ENCODE data around the gene CXorf58. TPM values are rescaled to one million over a fixed set of nuclear protein-coding genes. Genes with fewer than 3 reads are reported as not detected.
"Not testable (repeated sequence)": the region's sequence is repeated elsewhere in the genome, so short reads cannot be mapped to it uniquely, and the experiment has no call there.

The CXorf58 gene, protein sequence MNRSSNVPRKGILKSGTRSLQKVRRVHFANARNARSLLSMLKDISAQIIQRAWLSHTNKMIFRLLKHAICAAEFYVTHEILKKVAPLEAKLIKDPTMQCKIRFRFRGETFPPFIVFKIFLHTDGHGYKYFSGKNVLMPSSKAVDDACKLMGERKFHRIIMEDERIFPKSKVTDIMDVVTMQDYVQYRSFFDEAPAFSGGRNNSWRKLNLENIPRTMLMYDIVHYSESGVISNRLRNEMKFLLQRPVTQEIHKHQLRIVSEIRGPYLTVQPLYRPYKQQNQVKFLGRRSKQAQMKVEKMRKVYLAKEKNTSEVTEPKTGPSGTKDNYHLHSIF
- total RNA-seq (2014; rRNA removed; shearing (Covaris generic)): not detected in 2 replicates

DNA sequence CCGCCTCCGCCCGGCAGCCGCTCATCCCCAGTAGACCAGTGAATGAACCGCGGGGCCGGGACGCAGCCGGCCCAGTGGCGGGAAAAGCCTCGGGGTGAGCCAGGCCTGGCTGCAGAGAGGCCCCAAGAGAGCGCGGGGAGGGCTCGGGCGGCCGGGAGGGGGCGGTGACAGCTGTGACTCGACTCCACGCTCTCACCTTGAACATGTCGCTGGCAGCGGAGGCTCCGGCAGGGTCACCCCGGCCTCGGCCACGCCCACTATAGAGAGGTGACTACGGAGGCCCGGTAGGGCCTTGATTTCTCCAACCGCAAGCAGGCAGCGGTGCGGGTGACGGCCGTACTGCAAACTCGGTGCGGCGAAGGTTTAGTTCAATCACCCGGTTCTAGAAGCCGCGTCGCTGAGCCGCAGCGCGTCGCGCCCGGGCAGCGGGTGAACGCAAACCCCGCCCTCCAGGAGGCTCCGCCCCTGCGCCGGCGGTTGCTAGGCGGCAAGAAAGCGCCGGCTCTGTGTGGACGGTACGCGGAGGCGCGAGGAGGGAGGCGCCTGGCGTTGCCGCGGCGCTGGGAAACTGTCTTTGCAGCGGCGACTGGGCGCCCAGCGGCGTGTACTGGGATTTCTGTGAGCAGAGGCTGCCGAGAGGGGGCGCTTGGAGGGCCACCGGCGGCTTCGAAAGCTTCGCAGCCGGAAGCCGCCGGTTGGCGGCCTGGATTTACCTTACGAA lies at the start of gene CXorf58, which contains the start of gene APOO:
Gene CXorf58, plus strand, starts transcription at position 509 of the 721 bp plus-strand sequence. CDS start 2,297 bp downstream, outside the sequence.
Gene APOO, minus strand, starts transcription at position 441 of the 721 bp plus-strand sequence. Its CDS starts 236 bp downstream, at position 205.
- DNase-seq (ENCODE audit: low read depth): peak; percentile 92

DNA sequence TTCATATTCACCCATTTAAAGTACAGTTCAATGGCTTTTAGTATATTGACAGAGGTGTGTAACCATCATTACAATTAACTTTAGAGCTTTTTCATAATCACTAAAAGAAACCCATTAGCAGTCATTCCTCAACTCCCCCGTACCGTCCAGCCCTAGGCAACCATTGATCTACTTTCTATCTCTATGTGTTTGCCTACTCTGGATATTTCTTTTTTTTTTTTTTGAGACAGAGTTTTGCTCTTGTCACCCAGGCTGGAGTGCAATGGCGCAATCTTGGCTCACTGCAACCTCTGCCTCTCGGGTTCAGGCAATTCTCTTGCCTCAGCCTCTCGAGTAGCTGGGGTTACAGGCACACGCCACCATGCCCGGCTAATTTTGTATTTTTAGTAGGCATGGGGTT lies 48.6 kb upstream of the CXorf58 start:
- DNase-seq (ENCODE audit: low read depth): not testable (repeated sequence)

DNA sequence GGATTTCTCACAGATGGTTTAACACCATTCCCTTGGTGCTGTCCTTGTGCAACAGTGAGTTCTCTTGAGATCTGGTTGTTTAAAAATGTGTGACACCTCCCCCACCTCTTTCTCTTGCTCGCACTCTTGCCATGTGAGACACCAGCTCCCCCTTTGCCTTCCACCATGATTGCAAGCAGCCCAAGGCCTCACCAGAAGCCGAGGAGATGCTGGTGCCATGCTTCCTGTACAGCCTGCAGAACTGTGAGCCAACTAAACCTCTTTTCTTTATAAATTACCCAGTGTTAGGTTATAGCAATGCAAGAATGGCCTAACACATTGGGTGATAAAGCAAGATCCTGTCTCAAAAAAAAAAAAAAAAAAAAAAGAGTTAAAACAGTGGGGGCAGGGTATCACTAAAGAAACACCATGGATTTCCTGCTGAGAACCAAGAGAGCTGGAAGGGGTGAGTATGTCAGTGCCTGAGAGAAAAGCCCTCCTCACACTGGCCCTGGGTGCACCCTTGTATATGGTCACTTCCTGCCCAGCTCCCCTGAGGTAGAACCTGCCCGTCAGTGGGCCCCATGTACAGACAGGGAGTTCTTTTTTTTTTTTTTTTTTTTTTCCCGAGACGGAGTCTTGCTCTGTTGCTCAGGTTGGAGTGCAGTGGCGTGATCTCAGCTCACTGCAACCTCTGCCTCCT lies 46.5 kb upstream of the CXorf58 start:
- DNase-seq (ENCODE audit: low read depth): no peak

DNA sequence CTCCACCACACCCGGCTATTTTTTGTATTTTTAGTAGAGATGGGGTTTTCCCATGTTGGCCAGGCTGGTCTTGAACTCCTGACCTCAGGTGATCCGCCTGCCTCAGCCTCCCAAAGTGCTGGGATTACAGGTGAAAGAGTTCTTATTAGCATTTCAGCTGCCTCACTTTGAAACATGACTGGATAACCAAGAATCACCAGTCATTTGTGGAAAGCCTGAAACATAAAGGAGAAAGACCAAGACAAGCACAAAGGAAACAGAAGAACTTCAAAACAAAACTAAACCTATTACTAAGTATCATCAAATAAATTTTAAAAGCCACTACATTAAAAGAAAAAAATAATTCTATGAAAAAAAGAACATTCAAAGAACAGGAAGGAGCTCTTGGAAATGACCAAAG lies 45.9 kb upstream of the CXorf58 start:
- not testable (repeated sequence) for DNase-seq (ENCODE audit: low read depth)

DNA sequence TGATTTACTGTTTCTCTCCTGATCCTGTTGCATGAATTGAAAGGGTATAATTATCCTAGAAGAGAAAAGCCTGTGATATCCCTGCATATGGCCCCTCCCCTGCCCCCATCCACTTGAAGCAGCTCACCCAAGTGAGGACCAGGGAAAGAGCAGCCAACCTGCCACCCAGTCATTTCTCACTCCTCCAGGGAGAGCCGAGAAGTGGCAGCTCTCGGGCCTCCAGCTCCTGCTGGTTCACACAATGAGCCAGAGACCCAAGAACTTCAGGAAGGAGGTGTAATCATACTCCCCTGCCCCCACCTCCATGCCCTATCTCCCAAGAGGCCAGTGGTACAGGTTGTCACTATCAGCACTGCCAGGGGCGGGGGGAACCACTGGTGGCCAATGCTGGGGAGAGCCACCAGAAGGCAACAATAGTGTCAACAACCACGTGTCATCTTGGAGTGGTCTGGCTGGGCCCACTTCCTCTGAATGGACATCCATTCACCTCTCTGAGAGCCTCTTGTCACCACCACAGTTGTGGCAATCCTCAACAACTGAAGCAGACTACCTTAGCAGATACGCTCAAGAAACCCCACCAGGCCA lies 43.0 kb upstream of the CXorf58 start:
- DNase-seq (ENCODE audit: low read depth): no peak

DNA sequence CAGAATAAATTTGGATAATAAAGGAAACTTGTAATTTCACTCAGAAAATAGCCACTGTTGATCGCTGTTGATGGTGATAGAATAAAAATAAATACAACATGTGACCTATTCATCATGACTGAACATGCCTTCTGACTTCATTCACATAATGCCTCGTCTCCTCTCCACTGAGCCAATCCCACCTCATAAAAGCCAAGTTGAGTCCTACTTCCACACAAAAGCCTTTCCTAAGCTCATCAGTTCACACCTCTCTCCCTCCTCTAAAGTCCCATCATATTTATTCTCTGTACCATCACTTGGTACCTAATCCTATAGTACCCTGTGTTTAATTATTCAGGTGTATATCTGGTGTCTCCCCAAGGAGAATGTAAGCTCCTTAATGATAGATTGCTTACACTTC lies 37.8 kb upstream of the CXorf58 start:
- DNase-seq (ENCODE audit: low read depth): no peak

DNA sequence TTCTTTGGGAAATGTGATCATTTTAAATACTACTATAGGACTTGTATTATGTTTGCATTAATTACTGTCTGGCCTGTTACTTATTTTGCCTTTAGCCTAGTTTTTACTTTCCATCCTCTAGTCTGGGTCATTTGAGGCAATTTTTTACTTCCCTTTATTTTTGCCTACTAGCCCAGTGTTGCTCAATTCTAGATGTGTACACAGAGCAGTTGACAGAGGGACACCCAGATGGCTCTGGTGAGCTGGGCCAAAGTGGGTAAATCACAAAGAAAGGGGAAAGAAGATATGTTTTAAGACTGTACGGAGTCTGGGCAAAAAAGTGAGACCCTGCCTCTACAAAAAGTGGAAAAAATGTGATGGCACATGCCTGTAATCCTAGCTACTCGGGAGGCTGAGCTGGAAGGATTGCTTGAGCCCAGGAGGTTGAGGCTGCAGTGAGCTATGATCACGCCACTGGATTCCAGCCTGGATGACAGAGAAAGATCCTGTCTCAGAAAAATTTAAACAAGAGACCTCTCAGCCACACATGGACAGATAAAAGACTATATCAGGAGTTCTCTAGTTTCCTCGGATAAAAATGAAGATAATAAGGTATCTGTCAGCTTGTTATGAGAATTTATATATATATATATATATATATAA lies 35.8 kb upstream of the CXorf58 start:
- DNase-seq (ENCODE audit: low read depth): no peak

DNA sequence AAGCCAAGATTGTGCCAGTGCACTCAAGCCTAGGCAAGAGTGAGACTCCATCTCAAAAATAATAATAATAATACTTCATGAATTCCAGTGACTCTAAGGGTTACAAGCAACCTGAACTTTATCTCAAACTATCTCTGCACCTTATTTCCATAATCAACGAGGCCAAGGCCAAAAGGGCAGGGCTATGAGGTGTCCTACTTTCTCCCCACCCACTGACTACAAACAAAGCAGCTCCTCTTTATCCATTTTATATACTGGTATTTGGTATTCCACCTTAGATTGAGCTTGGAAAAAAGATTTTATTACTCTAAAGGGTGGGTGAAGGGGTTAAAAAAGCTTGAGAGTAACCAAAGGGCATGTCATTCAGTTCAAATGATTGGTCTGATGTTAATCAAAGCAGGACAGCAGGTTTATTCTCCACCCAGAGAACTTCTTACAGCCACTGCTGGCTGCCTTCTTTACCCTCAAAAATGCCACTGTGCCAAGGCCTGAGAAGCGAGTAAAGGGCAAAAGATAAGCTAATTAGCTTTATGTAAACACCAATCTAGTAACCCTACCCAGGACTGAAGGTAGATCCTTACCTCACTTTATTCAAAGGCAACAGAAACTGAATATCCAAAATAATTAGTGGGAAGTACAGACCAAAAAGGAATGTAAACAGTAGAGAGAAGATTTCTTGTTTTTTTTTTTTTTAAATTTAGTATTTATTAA lies 28.3 kb upstream of the CXorf58 start:
- DNase-seq (ENCODE audit: low read depth): no peak

DNA sequence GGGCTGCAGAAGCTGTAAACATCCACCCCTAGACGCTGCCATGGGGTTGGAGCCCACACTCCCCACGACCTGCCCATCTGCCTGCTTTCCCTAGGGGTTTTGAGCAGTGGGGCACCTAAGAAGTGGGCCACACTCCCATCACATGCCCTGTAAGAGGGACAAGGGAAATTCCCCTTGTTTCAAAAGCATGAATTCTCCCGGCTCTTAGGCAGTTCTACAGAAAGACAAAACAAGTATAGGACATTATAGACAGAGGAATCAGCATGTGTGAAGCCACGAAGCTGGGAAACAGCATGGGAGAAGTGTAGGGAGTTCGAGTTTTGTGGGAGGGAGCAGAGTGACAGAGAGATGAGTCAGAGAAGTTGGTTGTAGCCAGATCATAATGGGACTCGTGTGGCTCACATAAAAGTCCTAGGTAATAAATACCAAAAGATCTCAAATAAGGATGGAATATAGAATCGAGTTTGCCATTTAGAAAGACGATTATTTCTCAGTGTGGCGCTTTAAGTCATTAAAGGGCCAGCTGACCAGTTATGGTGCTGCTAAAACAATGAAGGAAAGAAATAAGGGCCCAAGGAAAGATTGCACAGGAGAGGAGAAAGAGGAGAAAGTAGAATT lies 24.0 kb upstream of the CXorf58 start:
- DNase-seq (ENCODE audit: low read depth): peak; percentile 87

DNA sequence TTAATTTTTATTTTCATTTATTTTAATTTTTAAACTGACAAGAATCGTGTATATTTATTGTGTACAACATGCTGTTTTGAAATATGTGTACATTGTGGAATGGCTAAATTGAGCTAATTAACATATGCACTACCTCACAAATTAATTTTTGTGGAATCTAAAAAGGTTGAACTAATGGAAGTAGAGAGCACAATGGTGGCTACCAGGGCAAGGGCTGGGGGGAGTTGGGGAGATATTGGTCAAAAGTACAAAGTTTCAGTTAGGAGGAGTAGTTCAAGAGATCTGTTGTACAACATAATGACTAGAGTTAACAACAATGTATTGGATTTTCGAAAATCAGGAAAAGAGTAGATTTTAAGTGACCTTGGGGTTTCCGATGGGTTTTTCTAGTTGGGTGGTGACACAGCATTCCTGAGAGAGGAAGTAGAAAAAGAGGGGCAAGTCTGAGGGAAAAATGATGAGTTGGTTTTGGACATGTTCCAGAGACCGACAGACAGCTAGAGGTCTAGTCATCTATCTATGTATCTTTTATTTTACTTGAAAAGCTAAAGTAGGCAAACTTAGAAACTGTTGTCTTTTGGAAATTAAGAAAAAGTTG lies 23.3 kb upstream of the CXorf58 start:
- DNase-seq (ENCODE audit: low read depth): peak; percentile 83

DNA sequence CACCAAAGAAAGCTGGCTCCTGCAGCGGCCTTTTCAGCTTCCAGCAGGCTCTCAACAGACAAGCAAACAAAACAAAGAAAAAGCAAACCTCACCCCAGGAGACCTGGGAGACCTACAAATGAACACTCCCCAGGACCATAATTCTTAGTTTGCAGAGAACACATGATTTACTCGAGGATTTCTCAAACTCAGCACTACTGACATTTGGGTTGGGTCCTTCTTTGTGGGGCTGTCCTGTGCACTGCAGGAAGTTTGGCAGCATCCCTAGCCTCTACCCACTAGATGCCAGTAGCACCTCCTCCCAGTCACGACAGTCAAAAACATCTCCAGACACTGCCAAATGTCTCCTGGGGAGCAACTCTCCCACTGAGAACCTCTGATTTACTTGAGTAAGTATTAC lies 22.0 kb upstream of the CXorf58 start:
- no peak for DNase-seq (ENCODE audit: low read depth)

DNA sequence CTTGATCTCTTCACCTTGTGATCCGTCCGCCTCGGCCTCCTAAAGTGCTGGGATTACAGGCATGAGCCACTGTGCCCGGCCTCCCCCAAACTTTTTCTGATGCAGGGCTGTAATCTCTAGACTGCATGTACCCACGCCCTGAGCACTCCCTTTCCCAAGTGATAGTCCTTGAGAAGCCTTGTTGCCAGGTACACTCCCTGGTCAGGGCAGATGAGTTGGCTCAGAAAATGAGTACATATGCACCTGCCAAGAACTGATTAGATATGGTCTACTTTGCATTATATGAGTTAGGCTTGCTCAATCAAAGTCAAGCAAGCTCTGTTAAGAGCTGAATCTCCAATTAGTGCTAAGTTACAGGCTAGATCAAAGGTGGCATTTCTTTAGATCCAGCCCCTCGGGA lies 20.4 kb upstream of the CXorf58 start:
- no peak for DNase-seq (ENCODE audit: low read depth)

DNA sequence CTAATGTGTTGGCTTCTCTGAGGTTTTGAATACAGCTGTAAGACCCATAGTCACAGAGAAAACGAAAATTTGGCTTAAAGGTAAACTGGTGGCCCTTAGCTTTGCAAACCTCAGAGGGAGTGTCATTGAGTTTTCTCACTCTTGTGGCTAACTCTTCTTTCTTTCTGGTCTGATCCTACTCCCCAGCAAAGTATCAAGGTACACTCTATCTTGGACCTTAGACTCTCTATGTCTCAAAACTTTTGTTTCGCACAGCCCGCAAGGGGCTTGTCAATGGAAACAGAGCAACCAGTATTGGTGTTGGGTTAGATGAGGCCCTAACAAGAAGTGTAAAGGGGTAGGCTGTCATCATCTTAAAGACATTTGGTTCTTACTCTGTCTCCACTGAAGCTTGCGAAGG lies 19.9 kb upstream of the CXorf58 start:
- DNase-seq (ENCODE audit: low read depth): no peak

DNA sequence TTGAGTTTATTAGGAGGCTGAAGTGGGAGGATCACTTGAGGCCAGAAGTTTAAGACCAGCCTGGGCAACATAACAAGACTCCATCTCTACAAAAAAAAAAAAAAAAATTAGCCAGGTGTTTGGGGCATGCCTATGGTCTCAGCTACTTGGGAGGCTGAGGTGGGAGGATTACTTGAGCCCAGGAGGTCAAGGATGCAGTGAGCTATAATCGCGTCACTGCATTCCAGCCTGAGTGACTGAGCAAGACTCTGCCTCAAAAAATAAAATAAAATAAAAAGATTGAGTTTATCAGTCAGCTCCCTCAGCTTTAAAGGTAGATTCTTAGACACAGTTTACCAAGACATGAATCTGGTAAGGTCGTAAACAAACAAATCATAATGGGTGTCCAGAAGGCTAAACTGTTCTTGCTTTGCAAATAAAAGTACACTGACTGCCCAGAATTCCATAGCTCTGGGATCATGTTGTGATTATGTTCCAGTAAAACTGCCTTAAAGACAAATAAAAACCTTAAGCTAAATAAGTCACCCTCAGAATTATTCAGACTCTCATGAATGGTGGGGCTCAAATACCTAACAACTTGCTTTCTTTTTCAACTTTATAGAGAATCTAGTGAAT lies 18.8 kb upstream of the CXorf58 start:
- no peak for DNase-seq (ENCODE audit: low read depth)

DNA sequence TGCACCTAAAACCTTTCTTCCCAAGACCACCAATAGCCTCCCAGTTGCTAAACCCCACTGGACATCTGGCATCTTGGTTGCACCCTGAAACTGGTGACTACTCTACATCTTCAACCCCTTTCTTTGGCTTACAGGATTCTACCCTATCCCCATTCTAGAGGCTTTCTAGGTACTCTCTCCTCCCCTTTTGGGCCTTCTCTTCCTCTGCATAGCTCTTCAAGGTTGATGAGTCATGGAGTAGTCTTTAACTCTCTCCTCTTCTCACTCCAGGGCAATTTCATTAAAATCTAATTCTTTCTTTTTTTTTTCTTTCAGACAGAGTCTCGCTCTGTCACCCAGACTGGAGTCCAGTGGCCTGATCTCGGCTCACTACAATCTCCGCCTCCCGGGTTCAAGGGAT lies 16.9 kb upstream of the CXorf58 start:
- DNase-seq (ENCODE audit: low read depth): no peak

DNA sequence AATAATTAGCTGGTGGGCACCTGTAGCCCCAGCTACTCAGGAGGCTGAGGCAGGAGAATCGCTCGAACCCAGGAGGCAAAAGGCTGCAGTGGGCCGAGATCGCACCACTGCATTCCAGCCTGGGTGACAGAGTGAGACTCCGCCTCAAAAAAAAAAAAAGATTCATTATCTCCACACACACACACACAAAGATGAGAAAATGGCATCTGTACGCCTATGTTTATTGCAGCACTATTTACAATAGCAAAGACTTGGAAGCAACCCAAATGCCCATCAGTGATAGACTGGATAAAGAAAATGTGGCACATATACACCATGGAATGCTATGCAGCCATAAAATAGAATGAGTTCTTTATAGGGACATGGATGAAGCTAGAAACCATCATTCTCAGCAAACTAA lies 12.8 kb upstream of the CXorf58 start:
- not testable (repeated sequence) for DNase-seq (ENCODE audit: low read depth)

DNA sequence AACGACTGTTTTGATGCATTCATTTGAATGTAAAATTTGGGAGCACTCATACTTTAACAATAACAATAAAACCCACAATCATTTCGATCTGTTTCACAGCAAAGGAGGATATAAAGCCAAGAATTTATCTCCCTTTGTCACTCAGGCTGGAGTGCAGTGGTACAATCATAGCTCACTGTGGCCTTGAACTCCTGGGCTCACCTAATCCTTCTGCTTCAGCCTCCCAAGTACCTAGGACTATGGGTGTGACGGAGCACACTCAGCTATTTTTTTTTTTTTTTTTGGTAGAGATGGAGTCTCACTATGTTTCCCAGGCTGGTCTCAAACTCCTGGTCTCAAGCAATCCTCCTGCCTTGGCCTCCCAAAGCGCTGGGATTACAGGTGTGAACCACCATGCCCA lies 11.3 kb upstream of the CXorf58 start:
- DNase-seq (ENCODE audit: low read depth): not testable (repeated sequence)

DNA sequence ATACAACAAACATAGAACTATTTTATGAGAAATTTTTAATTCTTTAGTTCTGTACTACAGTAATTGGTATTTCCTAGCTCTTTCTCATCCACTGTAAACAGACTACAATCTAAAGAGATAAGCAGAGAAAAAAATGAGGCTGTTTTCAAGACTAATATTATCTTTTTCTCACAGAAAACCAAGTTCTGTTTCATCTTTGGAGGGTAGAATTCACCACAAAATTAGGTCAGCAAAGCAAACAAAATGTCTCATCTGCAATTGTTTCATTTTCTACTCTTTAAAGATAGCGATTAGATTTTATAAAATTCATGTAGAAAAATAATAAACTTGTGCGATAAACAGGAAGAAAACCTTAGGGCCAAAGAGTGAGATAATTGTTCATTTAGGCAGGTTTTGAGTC lies 10.8 kb upstream of the CXorf58 start:
- no peak for DNase-seq (ENCODE audit: low read depth)

DNA sequence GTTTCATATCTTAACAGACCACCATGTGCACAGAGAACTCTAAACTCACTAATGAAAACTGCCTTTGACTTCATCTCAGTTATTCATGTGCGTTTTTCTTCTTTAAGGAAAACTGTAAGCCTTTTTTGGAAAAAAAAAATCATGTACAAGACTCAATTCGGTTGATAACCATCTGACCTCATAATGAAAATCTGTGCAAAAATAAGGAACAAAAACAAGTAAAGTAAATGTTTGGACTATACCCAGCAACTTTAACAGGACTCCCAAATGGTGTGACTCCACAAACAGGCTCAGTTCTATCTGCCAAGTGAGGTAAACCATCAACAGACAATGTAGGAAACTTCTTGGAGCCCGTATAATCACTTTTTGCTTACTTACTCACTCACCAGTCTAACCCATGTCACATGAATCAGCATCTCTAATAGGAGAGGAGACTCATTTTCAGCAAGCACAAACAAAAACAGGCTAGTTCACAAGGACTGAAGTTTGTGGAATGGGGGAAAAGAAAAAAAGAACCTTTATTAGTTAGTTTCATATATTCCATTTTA lies 9.3 kb upstream of the CXorf58 start:
- peak; percentile 58 for DNase-seq (ENCODE audit: low read depth)

All from RPMI7951 (cell line).